ENCODE results near the gene KSR1. TPM values are rescaled to one million over a fixed set of nuclear protein-coding genes. Genes with fewer than 3 reads are reported as not detected.

KSR1 gene
- total RNA-seq, 4 donors from 2014 or later, result 26.0 to 37.5 (median 35.0) TPM

GRCh38 chr17:27449541-27449940 lies 6.7 kb upstream of the KSR1 start:
- no peak for DNase-seq (ENCODE audit: low spot score in 2 of 2)
- no peak overlapping the region for H3K4me3 ChIP-seq (ENCODE audit: low read depth, poor library complexity, severe bottlenecking)
- TF ChIP-seq CTCF (IDR thresholded peaks at IDR 0.05) (no peak), POLR2A (IDR thresholded peaks at IDR 0.05) (no peak)
- WGBS, 2 donors, result 79 to 80% methylated on average over 6 of the region's 6 CpGs
- intact Hi-C loops (cut with DNase I; ENCODE audit: low total_unique reads), result no loop called here

GRCh38 chr17:27449988-27450387 lies 6.3 kb upstream of the KSR1 start:
- TF ChIP-seq POLR2A (IDR thresholded peaks at IDR 0.05), result no peak
- TF ChIP-seq CTCF (IDR thresholded peaks at IDR 0.05), result no peak
- intact Hi-C loops (cut with DNase I; ENCODE audit: low total_unique reads), result no loop called here
- H3K4me3 ChIP-seq (ENCODE audit: low read depth, poor library complexity, severe bottlenecking), result no peak overlapping the region
- 91 to 95% methylated on average over 5 of the region's 5 CpGs for WGBS, 2 donors
- DNase-seq (ENCODE audit: low spot score in 2 of 2), result no peak

GRCh38 chr17:27450416-27450815 lies 5.8 kb upstream of the KSR1 start:
- WGBS, 2 donors, result 85 to 88% methylated on average over 1 of the region's 1 CpG
- intact Hi-C loops (cut with DNase I; ENCODE audit: low total_unique reads), result no loop called here
- TF ChIP-seq POLR2A (IDR thresholded peaks at IDR 0.05), result no peak
- no peak for TF ChIP-seq CTCF (IDR thresholded peaks at IDR 0.05)
- no peak overlapping the region for H3K4me3 ChIP-seq (ENCODE audit: low read depth, poor library complexity, severe bottlenecking)
- DNase-seq (ENCODE audit: low spot score in 2 of 2), result no peak

GRCh38 chr17:27451906-27452305 lies 4.3 kb upstream of the KSR1 start:
- intact Hi-C loops (cut with DNase I; ENCODE audit: low total_unique reads), result no loop called here
- WGBS, 2 donors, result 92 to 96% methylated on average over 3 of the region's 3 CpGs
- DNase-seq (ENCODE audit: low spot score in 2 of 2), result no peak
- H3K4me3 ChIP-seq (ENCODE audit: low read depth, poor library complexity, severe bottlenecking), result no peak overlapping the region
- TF ChIP-seq POLR2A (IDR thresholded peaks at IDR 0.05) (no peak), CTCF (IDR thresholded peaks at IDR 0.05) (no peak)

- intact Hi-C loops (cut with DNase I; ENCODE audit: low total_unique reads), result no loop called here
- no peak for TF ChIP-seq CTCF (IDR thresholded peaks at IDR 0.05)
- no peak for TF ChIP-seq POLR2A (IDR thresholded peaks at IDR 0.05)
These were observed 3.4 kb upstream of the KSR1 start for GRCh38 chr17:27452828-27453227.

GRCh38 chr17:27453471-27453870 lies 2.8 kb upstream of the KSR1 start:
- intact Hi-C loops (cut with DNase I; ENCODE audit: low total_unique reads), result no loop called here
- H3K4me3 ChIP-seq (ENCODE audit: low read depth, poor library complexity, severe bottlenecking), result no peak overlapping the region
- 37 to 72% methylated on average over 2 of the region's 2 CpGs for WGBS, 2 donors
- TF ChIP-seq CTCF (IDR thresholded peaks at IDR 0.05) (no peak), POLR2A (IDR thresholded peaks at IDR 0.05) (no peak)
- no peak for DNase-seq (ENCODE audit: low spot score in 2 of 2)

More at GRCh38 chr17:27452828-27453227, 3.4 kb upstream of the KSR1 start:
- no peak overlapping the region for H3K4me3 ChIP-seq (ENCODE audit: low read depth, poor library complexity, severe bottlenecking)
- 63 to 68% methylated on average over 5 of the region's 5 CpGs for WGBS, 2 donors
- no peak for DNase-seq (ENCODE audit: low spot score in 2 of 2)
